WTC11 (cell line): ENCODE data around the gene CNPY4. TPM values are rescaled to one million over a fixed set of nuclear protein-coding genes. Genes with fewer than 3 reads are reported as not detected.
A peak's percentile ranks its signal among the peaks of the same experiment; 100 is the strongest.

Source experiments
- ARID4B ChIP-seq: sonication (generic); formaldehyde crosslinking; IDR thresholded peaks from 2 replicates; pipeline ENCODE4 v1.8.0; 2023; ENCODE audit warnings: missing genetic modification reagents, mild to moderate bottlenecking, borderline replicate concordance
- ATF1 ChIP-seq: sonication (generic); formaldehyde crosslinking; IDR thresholded peaks from 2 replicates; pipeline ENCODE4 v1.8.1; 2023; ENCODE audit warnings: mild to moderate bottlenecking, moderate library complexity, missing genetic modification reagents
- ATF6 ChIP-seq: sonication (generic); formaldehyde crosslinking; IDR thresholded peaks from 2 replicates; pipeline ENCODE4 v1.8.1; 2023; ENCODE audit warnings: mild to moderate bottlenecking, missing genetic modification reagents
- EMX1 ChIP-seq: fragments of 250-450 bp; sonication (Bioruptor Pico); IDR thresholded peaks from 2 replicates; pipeline ENCODE4 v1.8.0; 2021; ENCODE audit warnings: mild to moderate bottlenecking
- ESRRA ChIP-seq: sonication (generic); formaldehyde crosslinking; IDR thresholded peaks from 2 replicates; pipeline ENCODE4 v1.8.1; 2022; ENCODE audit warnings: mild to moderate bottlenecking, missing genetic modification reagents, borderline replicate concordance
- FOXP4 ChIP-seq: sonication (generic); formaldehyde crosslinking; IDR thresholded peaks from 2 replicates; pipeline ENCODE4 v1.8.0; 2022; ENCODE audit warnings: mild to moderate bottlenecking, missing genetic modification reagents
- GABPB1 ChIP-seq: sonication (generic); formaldehyde crosslinking; IDR thresholded peaks from 2 replicates; pipeline ENCODE4 v1.8.1; 2023; ENCODE audit warnings: mild to moderate bottlenecking, missing genetic modification reagents
- GRHL2 ChIP-seq: fragments of 250-450 bp; sonication (Bioruptor Pico); IDR thresholded peaks from 2 replicates; pipeline ENCODE4 v1.8.0; 2022; ENCODE audit warnings: mild to moderate bottlenecking, moderate library complexity; ENCODE audit not compliant: insufficient replicate concordance, severe bottlenecking
- GTF2I ChIP-seq: fragments of 250-450 bp; sonication (Bioruptor Pico); conservative IDR thresholded peaks from 2 replicates; pipeline ENCODE4 v1.4.0; 2021; ENCODE audit warnings: mild to moderate bottlenecking
- HMGA2 ChIP-seq: fragments of 250-450 bp; sonication (Bioruptor Pico); IDR thresholded peaks from 2 replicates; pipeline ENCODE4 v1.4.0; 2021; ENCODE audit warnings: mild to moderate bottlenecking, moderate library complexity
- HMGXB4 ChIP-seq: sonication (generic); formaldehyde crosslinking; IDR thresholded peaks from 2 replicates; pipeline ENCODE4 v1.8.1; 2023; ENCODE audit warnings: mild to moderate bottlenecking, moderate library complexity, missing genetic modification reagents
- NR3C1 ChIP-seq: sonication (generic); formaldehyde crosslinking; conservative IDR thresholded peaks from 2 replicates; pipeline ENCODE4 v1.8.1; 2023; ENCODE audit warnings: low read depth, mild to moderate bottlenecking, missing genetic modification reagents
- PREB ChIP-seq: sonication (generic); formaldehyde crosslinking; IDR thresholded peaks from 2 replicates; pipeline ENCODE4 v1.8.1; 2022; ENCODE audit warnings: mild to moderate bottlenecking, missing genetic modification reagents, moderate library complexity, borderline replicate concordance
- USF1 ChIP-seq: sonication (generic); formaldehyde crosslinking; IDR thresholded peaks from 2 replicates; pipeline ENCODE4 v1.8.0; 2022; ENCODE audit warnings: mild to moderate bottlenecking, missing genetic modification reagents
- ZBTB43 ChIP-seq: sonication (generic); formaldehyde crosslinking; IDR thresholded peaks from 2 replicates; pipeline ENCODE4 v1.8.1; 2023; ENCODE audit warnings: mild to moderate bottlenecking, missing genetic modification reagents
- ZNF121 ChIP-seq: sonication (generic); formaldehyde crosslinking; IDR thresholded peaks from 2 replicates; pipeline ENCODE4 v1.8.0; 2023; ENCODE audit warnings: missing genetic modification reagents
- ZNF138 ChIP-seq: sonication (generic); formaldehyde crosslinking; conservative IDR thresholded peaks from 2 replicates; pipeline ENCODE4 v1.8.1; 2022; ENCODE audit warnings: mild to moderate bottlenecking, moderate library complexity, missing genetic modification reagents
- ZNF232 ChIP-seq: sonication (generic); formaldehyde crosslinking; IDR thresholded peaks from 2 replicates; pipeline ENCODE4 v1.8.0; 2022; ENCODE audit warnings: mild to moderate bottlenecking, missing genetic modification reagents
- ZNF532 ChIP-seq: fragments of 250-450 bp; sonication (Bioruptor Pico); IDR thresholded peaks from 2 replicates; pipeline ENCODE4 v1.9.0; 2021; ENCODE audit warnings: mild to moderate bottlenecking, borderline replicate concordance
- total RNA-seq: library from RNA; stranded (reverse); gene quantifications from 3 replicates; pipeline ENCODE4 v1.2.3, GENCODE V29; 2021

The CNPY4 gene
- total RNA-seq, 1 experiment from 2014 or later: 15.1 TPM

- peak; percentile 73; the same call in 1 of the 2 replicates for TF ChIP-seq HMGXB4
- no peak; the same call in 1 of the 2 replicates for TF ChIP-seq ZNF532 (CRISPR knock-in tag)
- no peak for TF ChIP-seq EMX1 (CRISPR knock-in tag)
- no peak for TF ChIP-seq PREB
- peak; percentile 65 for TF ChIP-seq GABPB1 (CRISPR knock-in tag)
- TF ChIP-seq ARID4B (CRISPR knock-in tag): peak; percentile 69; the same call in 1 of the 2 replicates
- no peak for TF ChIP-seq ATF1 (CRISPR knock-in tag)
- TF ChIP-seq FOXP4 (CRISPR knock-in tag): peak; percentile 68; the same call in 1 of the 2 replicates
- no peak for TF ChIP-seq ATF6 (CRISPR knock-in tag)
- no peak for TF ChIP-seq NR3C1 (CRISPR knock-in tag)
- peak; percentile 36; the same call in 1 of the 2 replicates for TF ChIP-seq USF1 (CRISPR knock-in tag)
- no peak for TF ChIP-seq ESRRA (CRISPR knock-in tag)
- no peak for TF ChIP-seq ZNF232 (CRISPR knock-in tag)
- no peak for TF ChIP-seq GRHL2 (CRISPR knock-in tag)
- no peak for TF ChIP-seq ZBTB43 (CRISPR knock-in tag)
- no peak for TF ChIP-seq ZNF138 (CRISPR knock-in tag)
- TF ChIP-seq ZNF121 (CRISPR knock-in tag): no peak
- no peak for TF ChIP-seq GTF2I (CRISPR knock-in tag)
- TF ChIP-seq HMGA2 (CRISPR knock-in tag): no peak
These were observed 39.0 kb downstream of the CNPY4 start, which contains the start of gene TRAPPC14 (continued) for GRCh38 chr7:100158229-100159098.
